GM12878 (cell line): ENCODE measurements around the gene RFFL. TPM values are rescaled to one million over a fixed set of nuclear protein-coding genes. Genes with fewer than 3 reads are reported as not detected.

Experiments
- ATAC-seq: fragments of 200-7000 bp; cut with Tn5 transposase; 3 replicates; pipeline ENCODE4 v1.9.1; 2020; ENCODE audit warnings: mild to moderate bottlenecking, moderate library complexity
- BruUV-seq: library from RNA; stranded (reverse); fragments of 400-500 nt; replicated peaks from 2 replicates; lab custom pipeline; 2021; lab: Mats Ljungman, UMichigan
- CTCF ChIA-PET: fragments of 300-600 bp; sonication (Branson Sonifier 250); formaldehyde crosslinking; extraction: SDS; loops from one replicate; lab custom pipeline; 2021; ENCODE audit warnings: inconsistent platforms; lab: Yijun Ruan, JAX
- POLR2A ChIA-PET: fragments of 350-600 bp; formaldehyde crosslinking; extraction: SDS; loops from one replicate; lab custom pipeline; 2021; ENCODE audit warnings: inconsistent platforms; lab: Charles Lee
- RAD21 ChIA-PET: fragments of 300-600 bp; sonication (Branson Sonifier 250); formaldehyde crosslinking; loops from one replicate; lab custom pipeline; 2023; ENCODE audit warnings: antibody characterized with exemption; ENCODE audit not compliant: unreplicated experiment; lab: Charles Lee
- SMC1A ChIA-PET: fragments of 300-600 bp; sonication (Branson Sonifier 250); formaldehyde crosslinking; loops from one replicate; lab custom pipeline; 2023; ENCODE audit not compliant: unreplicated experiment, uncharacterized antibody; lab: Charles Lee
- DNase-seq: peaks from one replicate; pipeline ENCODE4 v3.0.0-alpha.2; 2011; ENCODE audit warnings: low read depth, low spot score
- FAIRE-seq: peaks from 3 replicates; lab custom pipeline; 2011; peaks lifted over from hg19 to GRCh38; lab: Jason Lieb, UNC
- H2AFZ ChIP-seq: 2 replicates; pipeline ENCODE4 v1.6.0; 2011; ENCODE audit warnings: low read depth, low read length, control low read depth; ENCODE audit not compliant: control insufficient read depth
- H3K27ac ChIP-seq: 2 replicates; pipeline ENCODE4 v1.5.1; 2011; ENCODE audit warnings: control low read depth; ENCODE audit not compliant: control insufficient read depth, insufficient read depth
- H3K27me3 ChIP-seq, 2 experiments: replicated peaks in 1 of 2; 2 replicates each; pipeline versions ENCODE4 v1.6.0 to v1.6.1; 2011; ENCODE audit warnings: low read length in 1 of 2; ENCODE audit not compliant: control insufficient read depth in 2 of 2, insufficient read depth in 2 of 2
- H3K36me3 ChIP-seq, 2 experiments: 2 replicates each; pipeline ENCODE4 v1.5.1; 2011; ENCODE audit warnings: low read length in 1 of 2; ENCODE audit not compliant: control insufficient read depth in 2 of 2, insufficient read depth in 2 of 2
- H3K4me1 ChIP-seq: 2 replicates; pipeline ENCODE4 v1.6.1; 2011; ENCODE audit warnings: mild to moderate bottlenecking, low read length, moderate library complexity, mixed read lengths; ENCODE audit not compliant: control insufficient read depth, insufficient read depth
- H3K4me2 ChIP-seq: 2 replicates; pipeline ENCODE4 v1.6.0; 2011; ENCODE audit warnings: control low read depth; ENCODE audit not compliant: control insufficient read depth, insufficient read depth
- H3K4me3 ChIP-seq: fragments of 200-600 bp; sonication (generic); 2 replicates; pipeline ENCODE4 v1.5.1; 2016
- H3K79me2 ChIP-seq: 2 replicates; pipeline ENCODE4 v1.6.0; 2011; ENCODE audit warnings: low read length; ENCODE audit not compliant: control insufficient read depth, insufficient read depth
- H3K9ac ChIP-seq: 2 replicates; pipeline ENCODE4 v1.8.0; 2011; ENCODE audit warnings: low read length, control low read depth, mixed read lengths; ENCODE audit not compliant: control insufficient read depth, insufficient read depth
- H3K9me3 ChIP-seq: replicated peaks from 3 replicates; pipeline ENCODE4 v1.5.1; 2011; ENCODE audit warnings: mild to moderate bottlenecking, low read length; ENCODE audit not compliant: control insufficient read depth, insufficient read depth
- H4K20me1 ChIP-seq: 2 replicates; pipeline ENCODE4 v1.6.0; 2011; ENCODE audit not compliant: control insufficient read depth, insufficient read depth
- IKZF1 ChIP-seq: fragments of 450-650 bp; conservative IDR thresholded peaks from 2 replicates; pipeline ENCODE4 v1.6.1; 2017; ENCODE audit warnings: antibody characterized with exemption, mild to moderate bottlenecking
- IRF4 ChIP-seq: IDR thresholded peaks from 2 replicates; pipeline ENCODE4 v1.6.1; 2011; ENCODE audit warnings: low read depth, low read length
- MYB ChIP-seq: fragments of 150-350 bp; IDR thresholded peaks from 2 replicates; pipeline ENCODE4 v1.6.1; 2014; ENCODE audit warnings: mild to moderate bottlenecking, low read depth, low read length, borderline replicate concordance
- MYC ChIP-seq: IDR thresholded peaks from 2 replicates; pipeline ENCODE4 v1.6.1; 2011; ENCODE audit warnings: mild to moderate bottlenecking, low read length, moderate library complexity, inconsistent platforms; ENCODE audit not compliant: insufficient read depth, insufficient replicate concordance, insufficient read length, severe bottlenecking
- POLR2A ChIP-seq: IDR thresholded peaks from 2 replicates; pipeline ENCODE4 v1.6.1; 2011; ENCODE audit warnings: low read depth, mild to moderate bottlenecking, low read length
- POLR2AphosphoS2 ChIP-seq: IDR thresholded peaks from 2 replicates; pipeline ENCODE4 v1.6.1; 2011; ENCODE audit warnings: low read depth, mild to moderate bottlenecking, low read length, improper control_type of control experiment, moderate library complexity
- SIN3A ChIP-seq: IDR thresholded peaks from 2 replicates; pipeline ENCODE4 v1.6.1; 2012; ENCODE audit warnings: low read depth, low read length, improper control_type of control experiment
- SMAD1 ChIP-seq: fragments of 450-650 bp; IDR thresholded peaks from 2 replicates; pipeline ENCODE4 v1.6.1; 2018; ENCODE audit warnings: mild to moderate bottlenecking, low read depth; ENCODE audit not compliant: partially characterized antibody
- SMARCA5 ChIP-seq: fragments of 450-650 bp; IDR thresholded peaks from 2 replicates; pipeline ENCODE4 v1.6.1; 2017; ENCODE audit warnings: mild to moderate bottlenecking
- SUPT20H ChIP-seq: IDR thresholded peaks from 2 replicates; pipeline ENCODE4 v1.6.1; 2011; ENCODE audit warnings: low read depth, mild to moderate bottlenecking, low read length, moderate library complexity, borderline replicate concordance; ENCODE audit not compliant: control insufficient read depth
- USF2 ChIP-seq: IDR thresholded peaks from 2 replicates; pipeline ENCODE4 v1.6.1; 2011; ENCODE audit warnings: low read depth, low read length, improper control_type of control experiment, borderline replicate concordance
- ZBED1 ChIP-seq: IDR thresholded peaks from 2 replicates; pipeline ENCODE4 v1.6.1; 2016; ENCODE audit warnings: borderline replicate concordance
- ZBTB40 ChIP-seq: fragments of 450-650 bp; IDR thresholded peaks from 2 replicates; pipeline ENCODE4 v1.6.1; 2016; ENCODE audit warnings: mild to moderate bottlenecking, moderate library complexity, borderline replicate concordance
- ZNF207 ChIP-seq: fragments of 450-650 bp; IDR thresholded peaks from 2 replicates; pipeline ENCODE4 v1.6.1; 2014; ENCODE audit warnings: antibody characterized with exemption, mild to moderate bottlenecking, borderline replicate concordance
- WGBS: methylation state at CpG from one replicate; pipeline ENCODE4 v1.1.6; 2016; ENCODE audit warnings: low lambda C conversion rate; ENCODE audit not compliant: insufficient replicate concordance, insufficient coverage; ENCODE audit errors: missing lambda C conversion rate; 5-methylcytosine and 5-hydroxymethylcytosine counted together
- in situ Hi-C: fragments of 300-500 bp; cut with MboI; formaldehyde crosslinking; loops from 9 replicates; pipeline ENCODE4 v1.14.3; 2018; ENCODE audit warnings: mixed read lengths
- intact Hi-C: fragments of 100-400 bp; cut with micrococcal nuclease; formaldehyde crosslinking; loops from one replicate; pipeline ENCODE4 v1.14.2; 2022; ENCODE audit not compliant: unreplicated experiment
- polyA plus RNA-seq, 11 experiments: library from polyadenylated mRNA; depleted of rRNA in 4 of 11; unstranded in 6 of 11; stranded (reverse) in 5 of 11; fragments of >200 nt; fragmentation: Nextera tagmentation in 4 of 11; fragmentation: Illumina TruSeq in 1 of 11; extraction: Ambion mirVana in 4 of 11; extraction: Trizol in 1 of 11; gene quantifications; 1 replicate in 1 of 11; 2 replicates in 10 of 11; pipeline versions ENCODE4 v1.2.1 to v1.2.3, GENCODE V29; 2011 to 2016; ENCODE audit warnings: inconsistent platforms in 2 of 11, missing spikeins in 2 of 11, low read depth in 1 of 11
- total RNA-seq, 4 experiments: library from RNA; depleted of rRNA in 3 of 4; stranded (reverse); fragments of >200 nt in 3 of 4; fragmentation: Illumina TruSeq in 1 of 4; extraction: Trizol in 1 of 4; gene quantifications; 2 replicates each; pipeline versions ENCODE4 v1.2.1 to v1.2.3, GENCODE V29; 2013 to 2021

Gene RFFL
- total and polyA plus RNA-seq, 10 of the 15 experiments (the other 5 are each of a cell fraction or from before 2014, with no cell fraction given): 4.7 to 56.1 (median 26.9) TPM

- Histone ChIP-seq H3K4me2 (peak overlapping the region; percentile 73), H3K36me3 (no peaks in the 10 kb centered on the region; a peak in 1 of 4 replicates), H4K20me1 (no peaks in the 10 kb centered on the region), H3K4me1 (peaks cover 40% of the 10 kb centered on the region), H3K79me2 (peaks cover 80% of the 10 kb centered on the region), H3K9me3 (no peaks in the 10 kb centered on the region), H2AFZ (no peak overlapping the region), H3K27me3 (no peaks in the 10 kb centered on the region), H3K4me3 (no peak overlapping the region), H3K27ac (peak overlapping the region; percentile 83), H3K9ac (peak overlapping the region; percentile 20; the same call in 1 of the 2 replicates)
- in situ Hi-C loops (no loop called here), intact Hi-C loops (no loop called here)
- DNase-seq (no peak), FAIRE-seq (no peak), ATAC-seq (no peak)
- BruUV-seq: TSS peak; percentile 29
- ChIA-PET CTCF (interaction anchor here (0.9 to 2.4 kb wide), 5 partner anchors 10 to 37 kb away, joined by 3 to 13 read pairs (median 12); partner anchors contain the start of gene RFFL), RAD21 (interaction anchor here (0.9 to 17.8 kb wide), 7 partner anchors 8 to 39 kb away, joined by 3 to 452 read pairs (median 4); partner anchors contain the start of gene RFFL), SMC1A (interaction anchor here (0.6 to 14.7 kb wide), 11 partner anchors 8 to 113 kb away, joined by 3 to 534 read pairs (median 4); partner anchors contain the start of gene RFFL), POLR2A (interaction anchor here (0.7 to 7.1 kb wide), 8 partner anchors 8 to 436 kb away, joined by 3 to 102 read pairs (median 5); partner anchors contain the start of gene RFFL)
- no peak for TF ChIP-seq ZBTB40
- TF ChIP-seq IRF4: no peak
- TF ChIP-seq SIN3A: no peak
- TF ChIP-seq USF2: no peak
- TF ChIP-seq IKZF1: no peak
- TF ChIP-seq ZBED1: no peak
- TF ChIP-seq ZNF207: no peak
- TF ChIP-seq POLR2A: no peak
- TF ChIP-seq SMARCA5: no peak
- TF ChIP-seq SMAD1: no peak
- TF ChIP-seq MYC: no peak
- TF ChIP-seq SUPT20H: no peak
- no peak for TF ChIP-seq POLR2AphosphoS2
- TF ChIP-seq MYB: no peak
- 100% methylated on average over 1 of the region's 1 CpG for WGBS
These were observed 16.3 kb upstream of the RFFL start for GRCh38 chr17:35079547-35080423.
